Measurements from ENCODE around the gene AKR1D1. TPM values are rescaled to one million over a fixed set of nuclear protein-coding genes. Genes with fewer than 3 reads are reported as not detected.

Gene AKR1D1
- total and polyA plus RNA-seq, 2 donors (not counting 3 experiments of a cell fraction or from before 2014, with no cell fraction given): not detected

- DNase-seq (ENCODE audit: low read depth, low spot score): no peak
- ChIA-PET CTCF (no interaction called here), POLR2A (no interaction called here)
- Histone ChIP-seq H3K9ac (replicated peaks; ENCODE audit: extremely low read depth, insufficient read depth, low read length) (no peak overlapping the region), H3K9me3 (replicated peaks; ENCODE audit: control insufficient read depth, insufficient read depth, low read length) (no peaks in the 10 kb centered on the region), H3K4me2 (ENCODE audit: insufficient read depth, low read length) (no peak overlapping the region), H3K36me3 (ENCODE audit: control insufficient read depth in 2 of 2, extremely low read depth in 1 of 2, insufficient read depth in 2 of 2, low read length in 2 of 2) (no peaks in the 10 kb centered on the region), H3K27me3 (ENCODE audit: control insufficient read depth in 2 of 2, insufficient read depth in 2 of 2, low read length in 2 of 2) (no peaks in the 10 kb centered on the region), H3K9me1 (replicated peaks; ENCODE audit: control insufficient read depth, extremely low read depth, insufficient read depth, low read length) (no peaks in the 10 kb centered on the region), H3K4me1 (ENCODE audit: control insufficient read depth, extremely low read depth, insufficient read depth, low read length) (no peaks in the 10 kb centered on the region), H3K27ac (ENCODE audit: insufficient read depth, low read depth, low read length) (no peak overlapping the region), H3K79me2 (ENCODE audit: control insufficient read depth, insufficient read depth, low read length) (no peaks in the 10 kb centered on the region), H4K20me1 (replicated peaks; ENCODE audit: control insufficient read depth, extremely low read depth, insufficient read depth, low read length) (no peaks in the 10 kb centered on the region), H2AFZ (ENCODE audit: low read depth, low read length) (no peak overlapping the region), H3K4me3 (replicated peaks in 1 of 3; ENCODE audit: insufficient read depth in 1 of 3, low read depth in 1 of 3, low read length in 3 of 3) (no peak overlapping the region)
- no peak for FAIRE-seq
- no TSS peak for BruUV-seq (replicated peaks)
- TF ChIP-seq MYC (IDR thresholded peaks at IDR 0.05; ENCODE audit: low read depth, low read length) (no peak), CTCF (IDR thresholded peaks at IDR 0.05; ENCODE audit: extremely low read depth in 1 of 2, insufficient read depth in 1 of 2, low read depth in 1 of 2, low read length in 2 of 2) (no peak), EZH2 (IDR thresholded peaks at IDR 0.05; ENCODE audit: borderline replicate concordance, low read depth, low read length, severe bottlenecking) (no peak), POLR2AphosphoS5 (IDR thresholded peaks at IDR 0.05; ENCODE audit: insufficient read depth, low read depth, low read length) (no peak), GATA2 (IDR thresholded peaks at IDR 0.05; ENCODE audit: insufficient read depth, insufficient read length, low read depth, low read length) (no peak), POLR2A (IDR thresholded peaks at IDR 0.05; ENCODE audit: low read depth, low read length) (no peak), FOS (IDR thresholded peaks at IDR 0.05; ENCODE audit: borderline replicate concordance, insufficient read depth, low read length) (no peak), JUN (IDR thresholded peaks at IDR 0.05; ENCODE audit: borderline replicate concordance, insufficient read depth, insufficient read length, low read depth) (no peak)
- TF ChIP-seq, protein P1, sequence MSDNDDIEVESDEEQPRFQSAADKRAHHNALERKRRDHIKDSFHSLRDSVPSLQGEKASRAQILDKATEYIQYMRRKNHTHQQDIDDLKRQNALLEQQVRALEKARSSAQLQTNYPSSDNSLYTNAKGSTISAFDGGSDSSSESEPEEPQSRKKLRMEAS (IDR thresholded peaks at IDR 0.05; ENCODE audit: insufficient read depth, insufficient read length): no peak
- dilution Hi-C loops (cut with MboI; ENCODE audit: extremely low pct_ligation_motif_present, low sequenced_read_pairs): no loop called here
- intact Hi-C loops (cut with micrococcal nuclease): no loop called here
Observed at GRCh38 chr7:138126928-138127327, 50.7 kb downstream of the AKR1D1 start.
